Smooth muscle cell (in vitro differentiated cells): ENCODE measurements around the gene ZNF692. TPM values are rescaled to one million over a fixed set of nuclear protein-coding genes. Genes with fewer than 3 reads are reported as not detected.
"Not testable (repeated sequence)": the region's sequence is repeated elsewhere in the genome, so short reads cannot be mapped to it uniquely, and the experiment has no call there.

Source experiments
- DNase-seq: peaks from one replicate; lab custom pipeline; 2025; ENCODE audit not compliant: unreplicated experiment; lab: John Stamatoyannopoulos, UW
- H2AFZ ChIP-seq: fragments of 200-600 bp; sonication (generic); 2 replicates; pipeline ENCODE4 v1.6.0; 2016; ENCODE audit warnings: antibody characterized with exemption, low read depth, mild to moderate bottlenecking
- H3F3A ChIP-seq: fragments of 200-600 bp; sonication (generic); 2 replicates; pipeline ENCODE4 v1.6.0; 2017; ENCODE audit warnings: antibody characterized with exemption, low read depth
- H3K27ac ChIP-seq: fragments of 200-600 bp; sonication (generic); 2 replicates; pipeline ENCODE4 v1.5.1; 2016; ENCODE audit warnings: low read depth, mild to moderate bottlenecking
- H3K27me3 ChIP-seq: fragments of 200-600 bp; sonication (generic); 2 replicates; pipeline ENCODE4 v1.6.1; 2016; ENCODE audit warnings: low read depth, mild to moderate bottlenecking
- H3K36me3 ChIP-seq: fragments of 200-600 bp; sonication (generic); 2 replicates; pipeline ENCODE4 v1.5.1; 2016; ENCODE audit warnings: low read depth
- H3K4me1 ChIP-seq: fragments of 200-600 bp; sonication (generic); 2 replicates; pipeline ENCODE4 v1.5.1; 2016; ENCODE audit warnings: low read depth
- H3K4me2 ChIP-seq: fragments of 200-600 bp; sonication (generic); 2 replicates; pipeline ENCODE4 v1.6.0; 2016; ENCODE audit warnings: mild to moderate bottlenecking
- H3K4me3 ChIP-seq: fragments of 200-600 bp; sonication (generic); 2 replicates; pipeline ENCODE4 v1.5.1; 2016; ENCODE audit warnings: mild to moderate bottlenecking
- H3K79me2 ChIP-seq: fragments of 200-600 bp; sonication (generic); 2 replicates; pipeline ENCODE4 v1.6.0; 2016; ENCODE audit warnings: low read depth, mild to moderate bottlenecking
- H3K9ac ChIP-seq: fragments of 200-600 bp; sonication (generic); 2 replicates; pipeline ENCODE4 v1.6.0; 2016; ENCODE audit warnings: low read depth
- H3K9me3 ChIP-seq: fragments of 200-600 bp; sonication (generic); replicated peaks from 2 replicates; pipeline ENCODE4 v1.5.1; 2016; ENCODE audit warnings: low read depth
- H4K20me1 ChIP-seq: fragments of 200-600 bp; sonication (generic); 2 replicates; pipeline ENCODE4 v1.6.0; 2016; ENCODE audit warnings: low read depth
- CTCF ChIP-seq: fragments of 200-600 bp; sonication (generic); IDR thresholded peaks from 2 replicates; pipeline ENCODE4 v1.5.1; 2017; ENCODE audit warnings: borderline replicate concordance, mild to moderate bottlenecking, antibody characterized with exemption; ENCODE audit not compliant: insufficient read depth, poor library complexity, severe bottlenecking
- WGBS: methylation state at CpG from one replicate; pipeline ENCODE4 v1.1.7; 2016; ENCODE audit warnings: low lambda C conversion rate; 5-methylcytosine and 5-hydroxymethylcytosine counted together
- polyA plus RNA-seq: library from polyadenylated mRNA; unstranded; fragments of >200 nt; fragmentation: Nextera tagmentation; extraction: Ambion mirVana; gene quantifications from 2 replicates; pipeline ENCODE4 v1.2.1, GENCODE V29; 2016
- total RNA-seq: library from RNA; depleted of rRNA; stranded (reverse); fragments of >200 nt; gene quantifications from 2 replicates; pipeline ENCODE4 v1.2.3, GENCODE V29; 2014

ZNF692 gene
- total and polyA plus RNA-seq, 2 experiments from 2014 or later, result 24.8 to 25.9 TPM

GRCh38 chr1:248805876-248806275 lies 53.0 kb downstream of the ZNF692 start:
- DNase-seq, result no peak
- Histone ChIP-seq H4K20me1 (no peaks in the 10 kb centered on the region), H3K9ac (no peak overlapping the region), H3K9me3 (no peaks in the 10 kb centered on the region), H3K4me1 (no peaks in the 10 kb centered on the region), H3K27ac (no peak overlapping the region), H3K4me2 (no peak overlapping the region), H3F3A (no peaks in the 10 kb centered on the region), H3K79me2 (no peaks in the 10 kb centered on the region), H3K4me3 (no peak overlapping the region), H2AFZ (no peak overlapping the region), H3K27me3 (no peaks in the 10 kb centered on the region), H3K36me3 (no peaks in the 10 kb centered on the region)
- no peak for TF ChIP-seq CTCF
- WGBS, result 100% methylated on average over 1 of the region's 1 CpG

- H3F3A ChIP-seq, result no peaks in the 10 kb centered on the region
- no peak overlapping the region for H2AFZ ChIP-seq
- H3K9ac ChIP-seq, result no peak overlapping the region
- H3K36me3 ChIP-seq, result no peaks in the 10 kb centered on the region
- WGBS, result 92% methylated on average over 10 of the region's 10 CpGs
- no peak for TF ChIP-seq CTCF
- H3K9me3 ChIP-seq, result peaks cover 4% of the 10 kb centered on the region
- H3K27ac ChIP-seq, result no peak overlapping the region
- H3K79me2 ChIP-seq, result no peaks in the 10 kb centered on the region
- H3K4me1 ChIP-seq, result no peaks in the 10 kb centered on the region
- no peak overlapping the region for H3K4me2 ChIP-seq
- DNase-seq, result no peak
- no peak overlapping the region for H3K4me3 ChIP-seq
- no peaks in the 10 kb centered on the region for H4K20me1 ChIP-seq
- no peaks in the 10 kb centered on the region for H3K27me3 ChIP-seq
Observed at GRCh38 chr1:248804771-248805681, 53.9 kb downstream of the ZNF692 start.

- 86% methylated on average over 15 of the region's 15 CpGs for WGBS
- not testable (repeated sequence) for H3K4me1 ChIP-seq, H2AFZ ChIP-seq, H3K27ac ChIP-seq, H3K9ac ChIP-seq, H3K79me2 ChIP-seq, H3K4me2 ChIP-seq, H3K9me3 ChIP-seq, H3K27me3 ChIP-seq, H4K20me1 ChIP-seq, H3K4me3 ChIP-seq, H3F3A ChIP-seq, H3K36me3 ChIP-seq, DNase-seq
Observed at GRCh38 chr1:248803501-248803900, 55.4 kb downstream of the ZNF692 start.

GRCh38 chr1:248802454-248802853 lies 56.4 kb downstream of the ZNF692 start:
- H3K27me3 ChIP-seq, result no peaks in the 10 kb centered on the region
- 84% methylated on average over 6 of the region's 6 CpGs for WGBS
- no peak overlapping the region for H3K27ac ChIP-seq
- peaks cover 4% of the 10 kb centered on the region for H3K9me3 ChIP-seq
- no peak overlapping the region for H2AFZ ChIP-seq
- no peak overlapping the region for H3K4me3 ChIP-seq
- no peaks in the 10 kb centered on the region for H3F3A ChIP-seq
- no peaks in the 10 kb centered on the region for H3K79me2 ChIP-seq
- no peak overlapping the region for H3K9ac ChIP-seq
- H3K4me2 ChIP-seq, result no peak overlapping the region
- no peaks in the 10 kb centered on the region for H3K4me1 ChIP-seq
- H3K36me3 ChIP-seq, result no peaks in the 10 kb centered on the region
- no peaks in the 10 kb centered on the region for H4K20me1 ChIP-seq
- no peak for TF ChIP-seq CTCF
- no peak for DNase-seq
